Measurements from ENCODE around the gene RPS21.
"Not testable (repeated sequence)": the region's sequence is repeated elsewhere in the genome, so short reads cannot be mapped to it uniquely, and the experiment has no call there.

RPS21 gene

DNA sequence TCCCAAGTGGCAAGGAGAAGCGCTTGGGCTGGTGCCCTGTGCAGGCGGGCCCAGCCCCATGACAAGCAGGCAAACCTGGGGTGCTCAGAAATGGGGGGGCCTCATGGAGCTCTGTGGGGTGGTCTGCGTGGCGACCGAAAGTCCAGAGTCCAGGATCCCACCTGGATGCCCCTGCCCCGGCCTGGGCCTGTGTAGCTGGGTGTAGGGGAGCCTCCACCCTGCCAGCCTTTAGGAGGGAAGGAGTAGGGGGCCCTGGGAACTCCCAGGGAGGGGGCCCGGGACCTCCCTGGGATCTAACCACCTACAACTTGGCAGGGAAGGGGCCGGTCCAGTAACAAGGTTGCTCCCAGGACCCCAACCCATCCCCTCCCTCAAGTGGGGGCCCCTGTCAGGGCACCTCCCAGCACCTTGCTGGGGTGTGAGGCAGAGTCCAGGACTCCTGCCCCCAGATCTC, 15.3 kb upstream of the RPS21 start:
- H3K4me3 ChIP-seq (ENCODE audit: low read length), result no peak overlapping the region
- H3K27ac ChIP-seq (ENCODE audit: low read depth, low read length), result no peak overlapping the region
- no peak overlapping the region for H3K4me2 ChIP-seq (ENCODE audit: low read length)
- no peaks in the 10 kb centered on the region for H3K9me3 ChIP-seq (ENCODE audit: control insufficient read depth, insufficient read depth, low read length)
- peaks cover 25% of the 10 kb centered on the region for H3K4me1 ChIP-seq (ENCODE audit: control insufficient read depth, low read length)
- H3K9me2 ChIP-seq (replicated peaks; ENCODE audit: control insufficient read depth, low read length), result no peaks in the 10 kb centered on the region
- H3F3A ChIP-seq (ENCODE audit: control insufficient read depth, insufficient read depth), result no peaks in the 10 kb centered on the region; the same call in 1 of the 2 replicates
- peaks cover 2% of the 10 kb centered on the region; the same call in 1 of the 2 replicates for H3K79me2 ChIP-seq (ENCODE audit: control insufficient read depth, low read length)
- no peaks in the 10 kb centered on the region for H4K20me1 ChIP-seq (ENCODE audit: control insufficient read depth, insufficient read depth, low read depth, low read length)
- H3K27me3 ChIP-seq (ENCODE audit: control insufficient read depth, low read length), result peaks cover 34% of the 10 kb centered on the region
- H3K36me3 ChIP-seq (ENCODE audit: control insufficient read depth, low read length), result no peaks in the 10 kb centered on the region
- TF ChIP-seq, protein P1, sequence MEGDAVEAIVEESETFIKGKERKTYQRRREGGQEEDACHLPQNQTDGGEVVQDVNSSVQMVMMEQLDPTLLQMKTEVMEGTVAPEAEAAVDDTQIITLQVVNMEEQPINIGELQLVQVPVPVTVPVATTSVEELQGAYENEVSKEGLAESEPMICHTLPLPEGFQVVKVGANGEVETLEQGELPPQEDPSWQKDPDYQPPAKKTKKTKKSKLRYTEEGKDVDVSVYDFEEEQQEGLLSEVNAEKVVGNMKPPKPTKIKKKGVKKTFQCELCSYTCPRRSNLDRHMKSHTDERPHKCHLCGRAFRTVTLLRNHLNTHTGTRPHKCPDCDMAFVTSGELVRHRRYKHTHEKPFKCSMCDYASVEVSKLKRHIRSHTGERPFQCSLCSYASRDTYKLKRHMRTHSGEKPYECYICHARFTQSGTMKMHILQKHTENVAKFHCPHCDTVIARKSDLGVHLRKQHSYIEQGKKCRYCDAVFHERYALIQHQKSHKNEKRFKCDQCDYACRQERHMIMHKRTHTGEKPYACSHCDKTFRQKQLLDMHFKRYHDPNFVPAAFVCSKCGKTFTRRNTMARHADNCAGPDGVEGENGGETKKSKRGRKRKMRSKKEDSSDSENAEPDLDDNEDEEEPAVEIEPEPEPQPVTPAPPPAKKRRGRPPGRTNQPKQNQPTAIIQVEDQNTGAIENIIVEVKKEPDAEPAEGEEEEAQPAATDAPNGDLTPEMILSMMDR (IDR thresholded peaks at IDR 0.05; ENCODE audit: low read depth, low read length, poor library complexity, severe bottlenecking), result no peak
- no peak for TF ChIP-seq EZH2phosphoT487 (IDR thresholded peaks at IDR 0.05; ENCODE audit: borderline replicate concordance, low read length)

DNA sequence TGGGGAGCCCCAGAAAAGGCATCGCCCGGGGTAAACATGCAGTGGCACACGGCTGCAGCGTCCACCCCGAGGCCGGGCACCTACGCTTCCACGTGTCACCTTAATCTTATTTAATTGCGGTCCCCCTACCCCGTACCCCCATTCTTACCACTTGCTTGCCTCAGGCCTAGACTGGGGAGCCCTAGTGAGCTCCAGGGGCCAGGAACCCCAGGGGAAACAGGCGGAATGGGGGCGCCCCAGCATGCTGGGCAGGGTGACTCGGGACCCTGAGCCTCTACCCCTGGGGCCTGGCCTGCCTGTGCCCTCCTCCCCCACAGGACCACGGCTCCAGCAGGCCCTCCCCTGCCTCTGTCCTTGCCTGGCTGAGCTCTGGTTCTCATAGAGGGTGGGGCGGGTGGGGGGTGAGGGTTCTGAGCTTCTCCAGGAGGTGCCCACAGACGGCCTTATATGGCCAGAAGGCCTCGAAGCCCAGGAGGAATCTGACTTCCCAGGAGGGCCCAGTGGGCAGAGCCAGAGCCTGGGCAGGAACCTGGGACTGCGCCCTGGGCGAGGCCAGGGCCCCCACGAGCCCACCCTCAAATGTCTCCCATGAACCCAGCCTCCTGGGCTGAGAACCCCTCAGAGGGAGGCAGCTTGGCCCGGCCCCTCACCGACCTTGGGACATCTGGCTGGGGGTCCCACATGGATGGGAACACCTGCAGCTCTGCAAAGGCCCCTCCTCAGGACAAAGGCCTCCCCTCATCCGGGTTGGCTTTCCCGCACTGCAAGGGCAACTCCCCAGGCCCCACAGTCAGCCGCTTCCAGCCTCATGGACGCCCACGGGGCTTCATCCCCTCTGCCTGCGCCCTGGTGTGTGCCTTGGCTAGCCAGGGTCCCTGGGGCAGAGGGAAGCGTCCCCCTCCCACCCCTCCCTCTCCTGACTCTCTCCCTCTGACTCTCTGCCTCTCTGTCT, 14.6 kb upstream of the RPS21 start:
- H3K79me2 ChIP-seq (ENCODE audit: control insufficient read depth, low read length), result no peaks in the 10 kb centered on the region
- H3K36me3 ChIP-seq (ENCODE audit: control insufficient read depth, low read length), result no peaks in the 10 kb centered on the region
- no peaks in the 10 kb centered on the region; the same call in 1 of the 2 replicates for H3F3A ChIP-seq (ENCODE audit: control insufficient read depth, insufficient read depth)
- H3K9me3 ChIP-seq (ENCODE audit: control insufficient read depth, insufficient read depth, low read length), result no peaks in the 10 kb centered on the region
- H4K20me1 ChIP-seq (ENCODE audit: control insufficient read depth, insufficient read depth, low read depth, low read length), result no peaks in the 10 kb centered on the region
- H3K9me2 ChIP-seq (replicated peaks; ENCODE audit: control insufficient read depth, low read length), result no peaks in the 10 kb centered on the region
- H3K27ac ChIP-seq (ENCODE audit: low read depth, low read length), result no peak overlapping the region
- no peak overlapping the region for H3K4me2 ChIP-seq (ENCODE audit: low read length)
- TF ChIP-seq, protein P1 (IDR thresholded peaks at IDR 0.05; ENCODE audit: low read depth, low read length, poor library complexity, severe bottlenecking), result no peak
- TF ChIP-seq EZH2phosphoT487 (IDR thresholded peaks at IDR 0.05; ENCODE audit: borderline replicate concordance, low read length), result no peak
- peaks cover 34% of the 10 kb centered on the region for H3K27me3 ChIP-seq (ENCODE audit: control insufficient read depth, low read length)
- no peak overlapping the region for H3K4me3 ChIP-seq (ENCODE audit: low read length)
- H3K4me1 ChIP-seq (ENCODE audit: control insufficient read depth, low read length), result peaks cover 24% of the 10 kb centered on the region

DNA sequence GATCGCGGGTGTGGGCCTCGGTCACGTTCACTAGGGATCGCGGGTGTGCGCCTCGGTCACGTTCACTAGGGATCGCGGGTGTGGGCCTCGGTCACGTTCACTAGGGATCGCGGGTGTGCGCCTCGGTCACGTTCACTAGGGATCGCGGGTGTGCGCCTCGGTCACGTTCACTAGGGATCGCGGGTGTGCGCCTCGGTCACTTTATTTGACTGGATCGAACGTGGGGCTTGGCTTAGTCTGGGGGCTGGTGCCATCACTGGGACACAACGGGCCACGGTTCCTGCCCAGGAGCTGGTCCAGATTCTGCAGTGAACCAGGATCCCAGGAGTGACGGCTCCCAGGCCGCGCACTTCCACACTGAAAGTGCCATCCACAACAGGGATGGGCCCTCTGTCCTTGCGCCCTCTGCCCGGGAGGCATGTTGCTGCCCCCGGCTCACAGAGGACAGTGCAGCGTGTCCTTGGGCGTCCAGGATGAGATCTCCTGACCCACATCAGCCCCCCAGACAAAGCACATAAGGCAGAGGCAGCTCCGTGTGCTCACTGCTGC, 13.2 kb upstream of the RPS21 start:
- peaks cover 10% of the 10 kb centered on the region for H3K4me1 ChIP-seq (ENCODE audit: control insufficient read depth, low read length)
- not testable (repeated sequence) for H3K9me3 ChIP-seq (ENCODE audit: control insufficient read depth, insufficient read depth, low read length); H3K36me3 ChIP-seq (ENCODE audit: control insufficient read depth, low read length); H3K4me2 ChIP-seq (ENCODE audit: low read length); H3K4me3 ChIP-seq (ENCODE audit: low read length); H3F3A ChIP-seq (ENCODE audit: control insufficient read depth, insufficient read depth); H3K79me2 ChIP-seq (ENCODE audit: control insufficient read depth, low read length); H3K27ac ChIP-seq (ENCODE audit: low read depth, low read length); H3K9me2 ChIP-seq (replicated peaks; ENCODE audit: control insufficient read depth, low read length); H4K20me1 ChIP-seq (ENCODE audit: control insufficient read depth, insufficient read depth, low read depth, low read length)
- peaks cover 20% of the 10 kb centered on the region for H3K27me3 ChIP-seq (ENCODE audit: control insufficient read depth, low read length)
